Liver (tissue), 9 donors: ENCODE data around the gene TMEM39B. TPM values are rescaled to one million over a fixed set of nuclear protein-coding genes. Genes with fewer than 3 reads are reported as not detected.
"Not testable (repeated sequence)": the region's sequence is repeated elsewhere in the genome, so short reads cannot be mapped to it uniquely, and the experiment has no call there.

Experiments
- DNase-seq: peaks from one replicate; pipeline ENCODE4 v3.0.0-alpha.2; 2017; ENCODE audit warnings: low spot score
- H3K27ac ChIP-seq, 2 donors: one replicate each; pipeline ENCODE4 v1.7.0; 2013; ENCODE audit warnings: inconsistent platforms in 2 of 2, low read length in 2 of 2, control low read depth in 1 of 2, low read depth in 1 of 2, mild to moderate bottlenecking in 1 of 2
- H3K27me3 ChIP-seq, 4 donors: one replicate each; pipeline versions ENCODE4 v1.6.1 to v1.7.0; 2013; ENCODE audit warnings: low read length in 3 of 4, inconsistent platforms in 1 of 4, mild to moderate bottlenecking in 1 of 4, moderate library complexity in 1 of 4; ENCODE audit not compliant: control insufficient read depth in 4 of 4, insufficient read depth in 4 of 4
- H3K36me3 ChIP-seq, 4 donors: one replicate each; pipeline versions ENCODE4 v1.6.1 to v1.7.0; 2013; ENCODE audit warnings: low read length in 3 of 4, mild to moderate bottlenecking in 3 of 4, low read depth in 1 of 4, moderate library complexity in 1 of 4; ENCODE audit not compliant: control insufficient read depth in 4 of 4, insufficient read depth in 3 of 4
- H3K4me1 ChIP-seq, 4 donors: one replicate each; pipeline versions ENCODE4 v1.6.1 to v1.7.0; 2013; ENCODE audit warnings: low read length in 3 of 4, mild to moderate bottlenecking in 3 of 4, moderate library complexity in 1 of 4; ENCODE audit not compliant: control insufficient read depth in 4 of 4, insufficient read depth in 4 of 4
- H3K4me3 ChIP-seq, 3 donors: one replicate each; pipeline versions ENCODE4 v1.6.1 to v1.7.0; 2013; ENCODE audit warnings: low read length in 3 of 3, control low read depth in 1 of 3, low read depth in 1 of 3, mild to moderate bottlenecking in 1 of 3
- H3K9ac ChIP-seq, 2 donors: one replicate each; pipeline ENCODE4 v1.7.0; 2013; ENCODE audit warnings: low read length in 2 of 2, mild to moderate bottlenecking in 2 of 2, moderate library complexity in 2 of 2, control low read depth in 1 of 2, low read depth in 1 of 2
- H3K9me3 ChIP-seq, 4 donors: one replicate each; pipeline versions ENCODE4 v1.6.1 to v1.7.0; 2013; ENCODE audit warnings: low read length in 3 of 4; ENCODE audit not compliant: control insufficient read depth in 4 of 4
- EGR1 ChIP-seq, 2 donors: IDR thresholded peaks; 2 replicates each; pipeline ENCODE4 v1.6.1; 2016 to 2018; ENCODE audit warnings: antibody characterized with exemption in 2 of 2, low read depth in 2 of 2
- FOXA1 ChIP-seq: IDR thresholded peaks from 2 replicates; pipeline ENCODE4 v1.6.1; 2016; ENCODE audit warnings: antibody characterized with exemption
- FOXA2 ChIP-seq: IDR thresholded peaks from 2 replicates; pipeline ENCODE4 v1.6.1; 2016; ENCODE audit warnings: antibody characterized with exemption
- GABPA ChIP-seq, 2 donors: IDR thresholded peaks in 1 of 2; conservative IDR thresholded peaks in 1 of 2; 2 replicates each; pipeline ENCODE4 v1.6.1; 2016; ENCODE audit warnings: antibody characterized with exemption in 2 of 2, mild to moderate bottlenecking in 1 of 2, moderate library complexity in 1 of 2
- HNF4A ChIP-seq, 2 donors: conservative IDR thresholded peaks; 2 replicates each; pipeline ENCODE4 v1.6.1; 2016; ENCODE audit warnings: antibody characterized with exemption in 2 of 2, mild to moderate bottlenecking in 2 of 2
- HNF4G ChIP-seq: IDR thresholded peaks from 2 replicates; pipeline ENCODE4 v1.6.1; 2016; ENCODE audit warnings: antibody characterized with exemption
- JUND ChIP-seq, 2 donors: IDR thresholded peaks; 2 replicates each; pipeline ENCODE4 v1.6.1; 2016; ENCODE audit warnings: antibody characterized with exemption in 2 of 2
- RAD21 ChIP-seq, 2 donors: IDR thresholded peaks; 2 replicates each; pipeline ENCODE4 v1.6.1; 2016; ENCODE audit warnings: antibody characterized with exemption in 2 of 2, mild to moderate bottlenecking in 2 of 2
- RXRA ChIP-seq, 2 donors: IDR thresholded peaks; 2 replicates each; pipeline ENCODE4 v1.6.1; 2017 to 2018; ENCODE audit warnings: antibody characterized with exemption in 2 of 2, mild to moderate bottlenecking in 1 of 2
- SP1 ChIP-seq: IDR thresholded peaks from 2 replicates; pipeline ENCODE4 v1.6.1; 2018; ENCODE audit warnings: antibody characterized with exemption, mild to moderate bottlenecking
- TAF1 ChIP-seq: conservative IDR thresholded peaks from 2 replicates; pipeline ENCODE4 v1.6.1; 2016; ENCODE audit warnings: antibody characterized with exemption, mild to moderate bottlenecking
- YY1 ChIP-seq: IDR thresholded peaks from 2 replicates; pipeline ENCODE4 v1.6.1; 2016; ENCODE audit warnings: antibody characterized with exemption, mild to moderate bottlenecking
- WGBS: extraction: QIAGEN DNeasy Blood & Tissue Kit; methylation state at CpG from one replicate; pipeline ENCODE4 v1.1.7; 2013; 5-methylcytosine and 5-hydroxymethylcytosine counted together
- polyA plus RNA-seq, 2 donors: library from polyadenylated mRNA; stranded (reverse) in 1 of 2; unstranded in 1 of 2; fragments of 200-250 nt in 1 of 2; fragments of >200 nt in 1 of 2; fragmentation: Nextera tagmentation in 1 of 2; extraction: Ambion mirVana in 1 of 2; gene quantifications; one replicate each; pipeline versions ENCODE4 v1.2.1 to v1.2.3, GENCODE V29; 2013 to 2015
- total RNA-seq, 2 donors: library from RNA; depleted of rRNA; stranded (reverse); fragments of >200 nt; gene quantifications; one replicate each; pipeline ENCODE4 v1.2.3, GENCODE V29; 2014
- TF ChIP-seq, protein P1 (sequence below): fragments of 150-350 bp; IDR thresholded peaks from 2 replicates; pipeline ENCODE4 v1.5.1; 2017; ENCODE audit warnings: improper control_type of control experiment, low read depth, low read length; ENCODE audit not compliant: missing input control
- TF ChIP-seq, protein P2 (sequence below): IDR thresholded peaks from 2 replicates; pipeline ENCODE4 v1.6.1; 2016; ENCODE audit warnings: antibody characterized with exemption, mild to moderate bottlenecking
- TF ChIP-seq, protein P3 (sequence below): IDR thresholded peaks from 2 replicates; pipeline ENCODE4 v1.6.1; 2016; ENCODE audit warnings: antibody characterized with exemption
- TF ChIP-seq, protein P4 (sequence below): IDR thresholded peaks from 2 replicates; pipeline ENCODE4 v1.6.1; 2016; ENCODE audit warnings: antibody characterized with exemption
- TF ChIP-seq, protein P5 (sequence below): IDR thresholded peaks from 2 replicates; pipeline ENCODE4 v1.6.1; 2016; ENCODE audit warnings: antibody characterized with exemption
- donor health status: healthy.
- donor health status: healthy.
- donor health status: healthy.
- donor health status: healthy.
- donor health status: healthy.

TMEM39B gene
- total and polyA plus RNA-seq, 4 donors, result 3.0 to 8.1 (median 5.9) TPM

DNA sequence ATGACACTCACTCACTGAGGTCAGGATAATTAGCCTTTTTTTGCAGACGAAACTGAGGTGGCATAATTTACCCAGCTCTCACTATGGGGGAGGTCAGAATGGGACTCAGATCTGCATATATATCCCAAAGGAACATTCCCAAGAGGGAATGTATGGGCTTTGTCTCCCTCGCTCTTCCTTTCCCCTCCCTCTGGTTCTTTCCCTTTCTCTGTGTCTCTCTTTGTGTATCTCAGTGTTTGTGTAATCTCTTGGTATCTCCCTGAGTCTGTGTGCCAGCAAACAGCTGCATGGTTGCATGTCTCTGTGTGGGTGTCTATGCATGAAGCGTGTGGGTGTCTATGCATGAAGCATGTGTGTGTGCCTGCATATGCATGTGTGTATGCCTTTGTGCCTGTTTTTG lies 4.7 kb downstream of the TMEM39B start (continued):
- TF ChIP-seq, protein P1, sequence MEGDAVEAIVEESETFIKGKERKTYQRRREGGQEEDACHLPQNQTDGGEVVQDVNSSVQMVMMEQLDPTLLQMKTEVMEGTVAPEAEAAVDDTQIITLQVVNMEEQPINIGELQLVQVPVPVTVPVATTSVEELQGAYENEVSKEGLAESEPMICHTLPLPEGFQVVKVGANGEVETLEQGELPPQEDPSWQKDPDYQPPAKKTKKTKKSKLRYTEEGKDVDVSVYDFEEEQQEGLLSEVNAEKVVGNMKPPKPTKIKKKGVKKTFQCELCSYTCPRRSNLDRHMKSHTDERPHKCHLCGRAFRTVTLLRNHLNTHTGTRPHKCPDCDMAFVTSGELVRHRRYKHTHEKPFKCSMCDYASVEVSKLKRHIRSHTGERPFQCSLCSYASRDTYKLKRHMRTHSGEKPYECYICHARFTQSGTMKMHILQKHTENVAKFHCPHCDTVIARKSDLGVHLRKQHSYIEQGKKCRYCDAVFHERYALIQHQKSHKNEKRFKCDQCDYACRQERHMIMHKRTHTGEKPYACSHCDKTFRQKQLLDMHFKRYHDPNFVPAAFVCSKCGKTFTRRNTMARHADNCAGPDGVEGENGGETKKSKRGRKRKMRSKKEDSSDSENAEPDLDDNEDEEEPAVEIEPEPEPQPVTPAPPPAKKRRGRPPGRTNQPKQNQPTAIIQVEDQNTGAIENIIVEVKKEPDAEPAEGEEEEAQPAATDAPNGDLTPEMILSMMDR, result no peak
- no peak for TF ChIP-seq GABPA (IDR thresholded peaks at IDR 0.05 in 1 of 2, conservative IDR thresholded peaks at IDR 0.05 in 1 of 2)
- TF ChIP-seq HNF4A (conservative IDR thresholded peaks at IDR 0.05), result no peak
- no peak for TF ChIP-seq SP1
- TF ChIP-seq YY1, result no peak

DNA sequence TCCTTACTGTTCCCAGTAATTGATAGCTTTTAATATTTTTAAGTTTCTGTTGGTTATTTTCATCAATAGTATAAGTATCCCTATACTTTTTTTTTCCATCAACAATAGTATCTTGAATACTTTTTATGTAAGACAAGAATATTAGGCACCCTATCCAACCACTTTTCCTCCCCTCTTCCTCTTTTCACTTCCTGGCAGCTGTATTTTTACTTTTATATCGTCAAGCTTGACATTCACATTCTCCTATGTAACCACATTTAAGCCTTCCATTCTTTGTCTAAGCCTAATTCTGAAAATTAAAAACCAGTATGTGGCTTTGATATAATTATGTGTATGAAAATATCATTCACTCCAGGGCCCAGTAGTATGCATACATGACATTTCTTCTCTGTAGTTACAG lies 9.3 kb downstream of the TMEM39B start:
- 71% methylated on average over 1 of the region's 1 CpG for WGBS
- Histone ChIP-seq H3K9me3 (no peaks in the 10 kb centered on the region), H3K36me3 (peaks cover 0 to 20% (median 11%) of the 10 kb centered on the region in 4 donors), H3K4me3 (no peak overlapping the region), H3K4me1 (no peaks in the 10 kb centered on the region), H3K27me3 (no peaks in the 10 kb centered on the region), H3K9ac (no peak overlapping the region), H3K27ac (no peak overlapping the region)
- TF ChIP-seq, protein P2, sequence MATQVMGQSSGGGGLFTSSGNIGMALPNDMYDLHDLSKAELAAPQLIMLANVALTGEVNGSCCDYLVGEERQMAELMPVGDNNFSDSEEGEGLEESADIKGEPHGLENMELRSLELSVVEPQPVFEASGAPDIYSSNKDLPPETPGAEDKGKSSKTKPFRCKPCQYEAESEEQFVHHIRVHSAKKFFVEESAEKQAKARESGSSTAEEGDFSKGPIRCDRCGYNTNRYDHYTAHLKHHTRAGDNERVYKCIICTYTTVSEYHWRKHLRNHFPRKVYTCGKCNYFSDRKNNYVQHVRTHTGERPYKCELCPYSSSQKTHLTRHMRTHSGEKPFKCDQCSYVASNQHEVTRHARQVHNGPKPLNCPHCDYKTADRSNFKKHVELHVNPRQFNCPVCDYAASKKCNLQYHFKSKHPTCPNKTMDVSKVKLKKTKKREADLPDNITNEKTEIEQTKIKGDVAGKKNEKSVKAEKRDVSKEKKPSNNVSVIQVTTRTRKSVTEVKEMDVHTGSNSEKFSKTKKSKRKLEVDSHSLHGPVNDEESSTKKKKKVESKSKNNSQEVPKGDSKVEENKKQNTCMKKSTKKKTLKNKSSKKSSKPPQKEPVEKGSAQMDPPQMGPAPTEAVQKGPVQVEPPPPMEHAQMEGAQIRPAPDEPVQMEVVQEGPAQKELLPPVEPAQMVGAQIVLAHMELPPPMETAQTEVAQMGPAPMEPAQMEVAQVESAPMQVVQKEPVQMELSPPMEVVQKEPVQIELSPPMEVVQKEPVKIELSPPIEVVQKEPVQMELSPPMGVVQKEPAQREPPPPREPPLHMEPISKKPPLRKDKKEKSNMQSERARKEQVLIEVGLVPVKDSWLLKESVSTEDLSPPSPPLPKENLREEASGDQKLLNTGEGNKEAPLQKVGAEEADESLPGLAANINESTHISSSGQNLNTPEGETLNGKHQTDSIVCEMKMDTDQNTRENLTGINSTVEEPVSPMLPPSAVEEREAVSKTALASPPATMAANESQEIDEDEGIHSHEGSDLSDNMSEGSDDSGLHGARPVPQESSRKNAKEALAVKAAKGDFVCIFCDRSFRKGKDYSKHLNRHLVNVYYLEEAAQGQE, result no peak
- no peak for TF ChIP-seq GABPA (IDR thresholded peaks at IDR 0.05 in 1 of 2, conservative IDR thresholded peaks at IDR 0.05 in 1 of 2)
- TF ChIP-seq RAD21 (IDR thresholded peaks at IDR 0.05), result no peak
- no peak for TF ChIP-seq HNF4G
- no peak for TF ChIP-seq HNF4A (conservative IDR thresholded peaks at IDR 0.05)
- TF ChIP-seq, protein P3, sequence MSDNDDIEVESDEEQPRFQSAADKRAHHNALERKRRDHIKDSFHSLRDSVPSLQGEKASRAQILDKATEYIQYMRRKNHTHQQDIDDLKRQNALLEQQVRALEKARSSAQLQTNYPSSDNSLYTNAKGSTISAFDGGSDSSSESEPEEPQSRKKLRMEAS, result no peak
- no peak for TF ChIP-seq SP1
- no peak for TF ChIP-seq TAF1
- TF ChIP-seq JUND (IDR thresholded peaks at IDR 0.05), result no peak
- TF ChIP-seq, protein P4, sequence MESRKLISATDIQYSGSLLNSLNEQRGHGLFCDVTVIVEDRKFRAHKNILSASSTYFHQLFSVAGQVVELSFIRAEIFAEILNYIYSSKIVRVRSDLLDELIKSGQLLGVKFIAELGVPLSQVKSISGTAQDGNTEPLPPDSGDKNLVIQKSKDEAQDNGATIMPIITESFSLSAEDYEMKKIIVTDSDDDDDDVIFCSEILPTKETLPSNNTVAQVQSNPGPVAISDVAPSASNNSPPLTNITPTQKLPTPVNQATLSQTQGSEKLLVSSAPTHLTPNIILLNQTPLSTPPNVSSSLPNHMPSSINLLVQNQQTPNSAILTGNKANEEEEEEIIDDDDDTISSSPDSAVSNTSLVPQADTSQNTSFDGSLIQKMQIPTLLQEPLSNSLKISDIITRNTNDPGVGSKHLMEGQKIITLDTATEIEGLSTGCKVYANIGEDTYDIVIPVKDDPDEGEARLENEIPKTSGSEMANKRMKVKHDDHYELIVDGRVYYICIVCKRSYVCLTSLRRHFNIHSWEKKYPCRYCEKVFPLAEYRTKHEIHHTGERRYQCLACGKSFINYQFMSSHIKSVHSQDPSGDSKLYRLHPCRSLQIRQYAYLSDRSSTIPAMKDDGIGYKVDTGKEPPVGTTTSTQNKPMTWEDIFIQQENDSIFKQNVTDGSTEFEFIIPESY, result no peak
- TF ChIP-seq FOXA2, result no peak
- TF ChIP-seq, protein P5, sequence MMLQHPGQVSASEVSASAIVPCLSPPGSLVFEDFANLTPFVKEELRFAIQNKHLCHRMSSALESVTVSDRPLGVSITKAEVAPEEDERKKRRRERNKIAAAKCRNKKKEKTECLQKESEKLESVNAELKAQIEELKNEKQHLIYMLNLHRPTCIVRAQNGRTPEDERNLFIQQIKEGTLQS, result no peak
- TF ChIP-seq FOXA1, result no peak
- no peak for TF ChIP-seq RXRA (IDR thresholded peaks at IDR 0.05)
- TF ChIP-seq YY1, result no peak
- no peak for TF ChIP-seq EGR1 (IDR thresholded peaks at IDR 0.05; ENCODE audit: low read depth in 2 of 2)
- no peak for DNase-seq

DNA sequence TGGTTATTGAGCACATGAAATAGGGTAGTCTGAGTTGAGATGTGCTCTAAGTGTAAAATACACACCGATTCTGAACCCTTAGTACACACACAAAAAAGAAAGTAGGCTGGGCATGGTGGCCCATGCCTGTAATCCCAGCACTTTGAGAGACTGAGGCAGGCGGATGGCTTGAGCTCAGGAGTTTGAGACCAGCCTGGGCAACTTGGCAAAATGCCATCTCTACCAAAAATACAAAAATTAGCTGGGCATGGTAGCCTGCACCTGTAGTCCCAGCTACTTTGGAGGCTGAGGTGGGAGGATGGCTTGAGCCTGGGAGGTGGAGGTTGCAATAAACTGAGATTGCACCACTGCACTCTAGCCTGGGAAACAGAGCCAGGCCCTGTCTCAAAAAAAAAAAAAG lies 13.6 kb downstream of the TMEM39B start:
- H3K27ac ChIP-seq, H3K36me3 ChIP-seq: not testable (repeated sequence)
- WGBS, result 100% methylated on average over 2 of the region's 2 CpGs

More for the DNA sequence above, 13.6 kb downstream of the TMEM39B start:
- not testable (repeated sequence) for H3K4me3 ChIP-seq, H3K9ac ChIP-seq, H3K27me3 ChIP-seq, DNase-seq, H3K9me3 ChIP-seq, H3K4me1 ChIP-seq
